ENCODE measurements around the gene FOXP1. TPM values are rescaled to one million over a fixed set of nuclear protein-coding genes. Genes with fewer than 3 reads are reported as not detected.

FOXP1 gene
- total RNA-seq, 1 donor from 2014 or later = 31.1 TPM

DNA sequence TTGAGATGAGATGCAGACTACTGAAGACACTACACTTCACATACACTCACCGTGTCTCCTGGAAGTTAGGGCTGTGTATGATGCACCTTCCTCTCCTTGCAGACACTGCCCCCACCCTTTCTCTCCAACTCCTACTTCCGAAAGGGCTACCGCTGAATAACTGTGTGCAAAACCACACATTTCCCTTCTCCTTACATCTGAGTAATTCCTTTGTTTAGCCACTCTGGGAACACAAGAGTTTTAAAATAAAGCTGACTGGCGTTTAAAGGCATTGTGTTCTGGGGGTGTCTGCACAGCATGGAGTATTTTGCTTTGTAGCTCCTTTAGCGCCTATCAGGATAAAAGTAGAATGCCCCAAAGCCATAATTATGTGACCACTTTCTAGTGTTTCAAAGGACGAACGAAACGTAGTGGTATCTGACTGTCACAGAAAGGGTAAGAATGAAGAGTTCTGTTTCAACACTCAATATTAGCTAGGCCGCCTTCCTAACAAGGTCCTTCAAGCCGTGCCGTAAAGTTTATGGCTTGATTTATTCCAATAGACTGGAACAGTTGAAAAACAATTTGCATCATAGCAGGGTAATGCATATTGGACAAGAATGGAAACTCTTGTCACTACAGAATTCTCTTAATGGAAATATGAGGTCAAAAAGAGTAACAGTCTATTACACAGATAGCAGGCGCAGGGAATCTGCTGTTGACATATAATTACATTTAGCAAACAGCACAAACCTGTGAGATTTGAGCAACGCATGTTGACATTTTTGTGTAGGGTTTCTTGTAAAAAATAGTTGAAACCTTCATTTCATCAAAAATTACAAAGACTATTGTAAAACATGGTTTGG lies 619.9 kb downstream of the FOXP1 start:
- Mint-ChIP-seq H3K36me3 (ENCODE audit: unreplicated experiment) (no peaks in the 10 kb centered on the region), H3K27ac (ENCODE audit: unreplicated experiment) (no peak overlapping the region), H3K4me3 (ENCODE audit: unreplicated experiment) (no peak overlapping the region), H3K9me3 (ENCODE audit: unreplicated experiment) (no peaks in the 10 kb centered on the region), H3K4me1 (ENCODE audit: low read depth, unreplicated experiment) (no peaks in the 10 kb centered on the region), H3K27me3 (ENCODE audit: unreplicated experiment) (no peaks in the 10 kb centered on the region)
- TF ChIP-seq CTCF (IDR thresholded peaks at IDR 0.05; ENCODE audit: partially characterized antibody, unreplicated experiment) = no peak
- DNase-seq = no peak

- Mint-ChIP-seq H3K4me3 (ENCODE audit: unreplicated experiment) (peak overlapping the region; percentile 20), H3K9me3 (ENCODE audit: unreplicated experiment) (no peaks in the 10 kb centered on the region), H3K36me3 (ENCODE audit: unreplicated experiment) (no peaks in the 10 kb centered on the region), H3K4me1 (ENCODE audit: low read depth, unreplicated experiment) (peaks cover 10% of the 10 kb centered on the region), H3K27me3 (ENCODE audit: unreplicated experiment) (no peaks in the 10 kb centered on the region), H3K27ac (ENCODE audit: unreplicated experiment) (no peak overlapping the region)
- DNase-seq = no peak
- no peak for TF ChIP-seq CTCF (IDR thresholded peaks at IDR 0.05; ENCODE audit: partially characterized antibody, unreplicated experiment)
Measured at GRCh38 chr3:70959506-70960291, 623.8 kb downstream of the FOXP1 start.

DNA sequence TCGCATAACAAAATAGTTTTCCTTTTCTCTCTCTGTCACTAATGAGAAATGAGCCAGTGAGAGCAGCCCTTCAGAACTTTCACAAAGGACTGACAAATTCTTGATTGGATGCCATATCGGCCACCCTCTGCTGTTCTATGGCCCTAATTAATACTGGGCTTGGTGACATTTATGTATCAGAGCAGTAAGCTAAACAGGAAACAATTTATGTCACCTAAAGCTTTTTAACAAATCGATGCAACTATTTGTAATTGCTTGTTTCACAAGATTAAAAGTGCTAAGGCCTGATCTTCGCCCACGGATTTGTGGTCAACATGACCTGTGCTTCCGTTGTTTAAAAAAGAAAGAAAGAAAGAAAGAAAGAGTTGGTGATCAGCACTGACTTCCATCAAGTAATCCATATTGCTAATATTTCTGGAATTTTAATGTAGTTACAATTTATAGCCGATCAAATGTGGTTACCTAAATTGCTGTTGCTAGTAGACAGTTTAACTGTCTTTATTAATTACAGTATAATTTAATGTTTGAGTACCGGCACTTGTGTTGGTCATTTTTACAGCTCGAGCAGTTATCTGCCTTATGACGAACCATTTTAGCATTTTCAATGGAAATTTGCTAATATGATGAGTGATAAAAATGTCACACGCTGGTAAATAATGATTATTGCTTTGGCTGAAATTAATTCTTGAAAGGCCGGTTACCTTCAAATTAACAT lies 631.3 kb downstream of the FOXP1 start:
- no peak for TF ChIP-seq CTCF (IDR thresholded peaks at IDR 0.05; ENCODE audit: partially characterized antibody, unreplicated experiment)
- Mint-ChIP-seq H3K36me3 (ENCODE audit: unreplicated experiment) (no peaks in the 10 kb centered on the region), H3K4me3 (ENCODE audit: unreplicated experiment) (no peak overlapping the region), H3K9me3 (ENCODE audit: unreplicated experiment) (no peaks in the 10 kb centered on the region), H3K27ac (ENCODE audit: unreplicated experiment) (no peak overlapping the region), H3K27me3 (ENCODE audit: unreplicated experiment) (no peaks in the 10 kb centered on the region), H3K4me1 (ENCODE audit: low read depth, unreplicated experiment) (peaks cover 10% of the 10 kb centered on the region)
- no peak for DNase-seq

DNA sequence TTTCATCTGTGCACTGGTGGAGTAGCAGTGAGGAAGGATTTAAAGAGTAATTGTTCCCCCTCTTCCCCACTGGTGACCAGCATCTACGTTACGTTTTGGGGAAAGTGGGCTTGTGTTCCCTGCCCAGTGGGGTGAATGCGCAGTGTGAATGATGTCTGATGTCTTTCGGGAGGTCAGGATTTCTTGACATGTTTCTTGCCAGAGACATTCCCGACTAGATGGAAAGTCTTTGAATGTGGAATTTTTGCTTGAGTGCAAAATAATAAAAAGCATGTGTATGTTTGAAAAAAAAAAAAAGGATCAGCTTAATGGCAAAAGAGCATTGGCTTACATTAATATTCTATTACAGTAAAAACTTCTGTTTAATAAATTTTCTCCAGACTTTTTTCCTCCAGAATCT lies 632.2 kb downstream of the FOXP1 start:
- Mint-ChIP-seq H3K36me3 (ENCODE audit: unreplicated experiment) (no peaks in the 10 kb centered on the region), H3K4me3 (ENCODE audit: unreplicated experiment) (no peak overlapping the region), H3K9me3 (ENCODE audit: unreplicated experiment) (no peaks in the 10 kb centered on the region), H3K27me3 (ENCODE audit: unreplicated experiment) (no peaks in the 10 kb centered on the region), H3K27ac (ENCODE audit: unreplicated experiment) (no peak overlapping the region), H3K4me1 (ENCODE audit: low read depth, unreplicated experiment) (peaks cover 10% of the 10 kb centered on the region)
- no peak for DNase-seq
- no peak for TF ChIP-seq CTCF (IDR thresholded peaks at IDR 0.05; ENCODE audit: partially characterized antibody, unreplicated experiment)

Data from glutamatergic neuron (in vitro differentiated cells).